HG02759 (cell line): Measurements from ENCODE around the gene CASK.

Source experiments
- ATAC-seq: cut with Tn5 transposase; IDR thresholded peaks from one replicate; pipeline ENCODE4 v1.9.1; 2021; ENCODE audit warnings: mild to moderate bottlenecking, moderate library complexity; ENCODE audit not compliant: unreplicated experiment

Gene CASK

GRCh38 chrX:41912923-41913322, 10.4 kb downstream of the CASK start:
- ATAC-seq, result no peak

DNA sequence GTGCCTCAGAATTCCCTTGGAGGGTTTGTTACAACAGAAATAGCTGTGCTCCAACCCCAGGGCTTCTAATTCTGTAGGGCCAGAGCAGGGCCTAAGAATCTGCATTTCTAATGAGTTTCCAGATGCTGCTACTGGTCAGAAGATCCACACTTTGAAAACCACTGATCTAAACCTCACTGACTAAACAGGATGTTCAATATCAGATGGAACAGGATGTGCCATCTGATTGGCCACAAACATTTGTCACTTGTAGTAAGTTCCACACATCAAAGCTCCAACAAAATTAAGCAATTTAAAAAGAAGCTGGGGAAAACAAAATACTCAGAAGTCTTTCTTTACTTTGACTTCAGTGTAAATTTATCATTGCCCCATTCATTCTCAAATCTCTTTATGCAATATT, 14.3 kb downstream of the CASK start:
- no peak for ATAC-seq

- no peak for ATAC-seq
These were observed 16.7 kb downstream of the CASK start for GRCh38 chrX:41906515-41907187.

DNA sequence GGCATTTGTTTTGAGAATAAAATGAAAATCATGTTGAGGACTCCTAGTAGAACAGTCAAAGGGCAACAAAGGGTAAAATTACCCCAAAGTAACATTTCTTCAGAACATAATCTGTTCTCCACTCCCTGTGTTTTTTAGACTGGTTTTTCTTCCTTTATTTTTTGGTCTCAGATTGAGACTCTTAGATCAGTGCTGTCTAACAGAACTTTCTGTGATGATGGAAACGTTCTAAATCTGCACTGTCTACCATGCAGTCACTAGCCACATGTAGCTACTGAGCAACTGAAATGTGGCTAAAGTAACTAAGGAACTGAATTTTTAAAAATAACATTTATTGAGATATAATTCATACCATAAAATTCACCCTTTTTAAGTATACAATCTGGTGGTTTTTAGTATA, 19.8 kb downstream of the CASK start:
- no peak for ATAC-seq

- ATAC-seq, result no peak
These were observed 23.0 kb downstream of the CASK start for GRCh38 chrX:41900321-41900720.

DNA sequence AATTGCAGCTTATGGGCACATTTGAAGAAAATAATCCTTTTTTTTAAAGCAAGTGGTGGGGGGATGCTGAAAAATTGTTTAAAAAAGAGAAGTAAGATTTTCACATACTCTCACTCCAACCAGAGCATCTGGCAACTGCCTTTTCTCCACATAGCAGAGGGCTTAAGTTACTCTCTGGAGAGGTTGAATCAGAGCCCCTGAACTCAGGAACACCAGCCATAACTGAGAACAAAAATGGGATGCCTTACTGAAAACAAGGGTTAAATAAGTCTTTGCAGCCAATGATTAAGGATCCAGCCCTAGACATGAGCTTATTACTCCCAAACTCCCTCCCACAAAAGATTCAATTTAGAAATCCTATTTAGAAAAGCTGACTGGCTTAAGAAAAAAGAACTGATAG, 27.5 kb downstream of the CASK start:
- no peak for ATAC-seq

DNA sequence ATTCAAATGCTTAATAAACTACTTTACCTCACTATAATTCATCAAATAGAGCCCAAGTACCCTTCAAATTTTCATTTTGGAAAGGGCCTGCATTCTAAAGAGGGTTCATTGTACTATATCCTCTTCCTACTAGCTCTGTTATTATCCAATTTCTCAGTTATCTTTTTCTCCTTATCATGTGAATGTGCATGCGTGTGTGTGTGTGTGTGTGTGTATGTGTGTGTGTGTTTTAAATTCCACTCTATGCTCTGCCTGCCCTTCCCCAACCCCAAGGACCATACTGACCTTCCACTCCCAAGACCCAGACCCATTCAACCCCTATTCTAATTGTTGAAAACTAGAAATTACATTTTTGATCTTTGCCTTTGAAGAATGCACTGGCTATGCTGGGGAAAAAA, 33.3 kb downstream of the CASK start:
- no peak for ATAC-seq

DNA sequence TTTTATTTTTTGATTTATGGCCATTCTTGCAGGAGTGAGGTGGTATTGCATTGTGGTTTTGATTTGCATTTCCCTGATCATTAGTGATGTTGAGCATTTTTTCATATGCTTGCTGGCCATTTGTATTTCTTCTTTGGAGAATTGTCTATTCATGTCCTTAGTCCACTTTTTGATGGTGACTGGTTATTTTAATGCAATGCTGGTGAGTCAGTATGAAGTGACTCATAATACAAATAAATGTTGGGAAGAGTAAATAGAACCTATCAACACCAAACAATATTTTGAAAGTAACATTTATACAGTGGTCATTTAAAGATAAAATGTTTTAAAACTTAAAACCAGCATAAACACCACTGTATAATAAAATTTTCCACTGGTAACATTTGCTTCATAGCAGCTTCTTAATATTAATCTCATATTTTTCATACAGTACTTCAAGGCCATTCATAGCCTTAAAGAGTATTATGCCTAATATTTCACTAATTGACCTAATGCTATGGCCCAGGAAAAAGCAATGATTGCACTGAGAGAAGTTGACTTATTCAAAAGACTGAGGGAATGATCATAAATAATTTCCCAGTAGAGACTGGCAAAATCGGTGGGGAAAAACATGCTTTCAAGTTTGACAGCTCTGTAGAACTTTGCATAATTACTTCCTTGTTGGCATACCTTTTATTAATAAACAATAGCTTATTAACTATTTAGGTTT, 33.9 kb downstream of the CASK start:
- no peak for ATAC-seq

- no peak for ATAC-seq
These were observed 35.7 kb downstream of the CASK start for GRCh38 chrX:41887691-41888090.

DNA sequence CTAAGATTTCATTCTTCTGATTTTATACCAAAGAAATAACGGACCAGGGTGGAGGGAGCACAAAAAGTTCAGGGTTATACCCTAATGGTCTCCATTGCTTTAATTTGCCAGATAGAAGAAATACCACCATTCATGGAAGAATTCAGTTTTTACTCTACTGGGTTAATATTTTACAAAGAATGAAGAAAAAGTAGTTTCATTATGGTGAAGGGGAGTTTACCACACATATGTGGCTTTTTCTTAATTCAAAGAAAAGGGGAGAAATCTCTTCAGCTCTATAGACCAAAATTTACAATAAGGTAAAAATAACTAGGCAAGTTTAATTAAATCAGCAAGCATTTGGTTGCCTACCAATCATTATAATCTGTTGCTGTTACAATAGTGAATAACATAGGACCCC, 37.6 kb downstream of the CASK start:
- ATAC-seq, result no peak

GRCh38 chrX:41881166-41881565, 42.2 kb downstream of the CASK start:
- no peak for ATAC-seq

DNA sequence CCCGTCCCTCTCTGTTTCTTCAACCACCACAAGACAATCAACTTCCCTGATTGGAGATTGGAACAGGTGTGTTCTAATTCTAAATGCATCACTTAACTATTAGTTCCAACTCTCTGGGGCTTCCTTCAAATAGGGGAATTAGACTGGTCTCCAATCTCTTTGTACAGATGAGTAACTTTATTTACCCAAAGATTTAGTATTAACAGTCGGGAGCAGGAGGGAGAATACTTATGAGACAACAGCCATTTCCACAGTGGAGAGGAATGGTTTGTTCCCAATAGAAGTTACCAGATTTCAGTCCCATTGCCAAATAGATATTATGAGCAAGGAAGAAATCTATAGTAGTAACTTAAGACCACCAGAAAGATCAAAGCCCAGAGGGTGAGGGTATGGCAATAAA, 46.2 kb downstream of the CASK start:
- ATAC-seq, result no peak

DNA sequence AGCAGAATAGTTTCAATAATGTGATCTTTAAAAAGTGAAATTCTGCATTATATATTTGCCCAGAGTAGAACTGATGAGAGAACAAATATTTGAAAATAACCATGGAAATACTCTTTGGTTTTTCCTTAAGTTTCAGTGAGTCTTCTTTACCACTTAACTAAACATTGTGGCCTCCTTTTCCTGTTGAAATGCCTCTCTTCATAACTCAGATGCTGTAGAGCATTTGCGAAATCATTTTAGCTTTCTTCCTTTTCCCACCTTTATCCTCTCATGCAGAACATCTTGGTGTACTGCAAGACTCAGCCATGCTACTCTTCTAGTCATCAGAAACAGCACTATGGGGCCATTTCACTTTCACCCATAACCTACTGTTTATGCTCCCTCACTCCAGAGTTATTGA, 48.2 kb downstream of the CASK start:
- ATAC-seq, result no peak

GRCh38 chrX:41870719-41871151, 52.6 kb downstream of the CASK start:
- ATAC-seq, result peak; percentile 75

DNA sequence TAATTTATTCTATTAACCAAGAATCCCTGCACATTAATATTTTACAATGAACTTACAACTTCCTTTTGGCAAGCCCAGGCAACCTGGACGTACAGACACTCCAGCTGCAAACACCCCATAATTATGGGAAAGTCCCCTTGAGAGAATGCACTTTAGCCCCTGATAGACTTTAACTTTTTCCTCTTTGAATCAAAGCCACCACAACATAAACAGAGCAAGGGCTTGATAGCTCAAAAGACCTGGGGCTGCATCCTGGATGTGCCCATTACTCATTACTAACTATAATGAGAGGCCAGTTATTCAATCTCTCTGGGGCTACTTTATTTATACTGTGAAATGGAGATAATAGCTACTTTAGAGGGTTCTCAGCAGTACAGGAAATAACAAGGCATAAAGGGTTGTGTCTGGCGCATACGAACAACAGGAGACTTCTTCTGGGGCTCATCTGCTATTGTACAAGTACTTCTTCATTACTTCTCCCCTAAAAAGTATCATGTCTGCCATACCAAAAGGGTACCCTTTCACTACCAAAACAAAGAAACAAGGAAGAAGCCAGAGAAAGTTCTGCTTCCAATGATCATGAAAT, 54.9 kb downstream of the CASK start:
- ATAC-seq, result no peak

DNA sequence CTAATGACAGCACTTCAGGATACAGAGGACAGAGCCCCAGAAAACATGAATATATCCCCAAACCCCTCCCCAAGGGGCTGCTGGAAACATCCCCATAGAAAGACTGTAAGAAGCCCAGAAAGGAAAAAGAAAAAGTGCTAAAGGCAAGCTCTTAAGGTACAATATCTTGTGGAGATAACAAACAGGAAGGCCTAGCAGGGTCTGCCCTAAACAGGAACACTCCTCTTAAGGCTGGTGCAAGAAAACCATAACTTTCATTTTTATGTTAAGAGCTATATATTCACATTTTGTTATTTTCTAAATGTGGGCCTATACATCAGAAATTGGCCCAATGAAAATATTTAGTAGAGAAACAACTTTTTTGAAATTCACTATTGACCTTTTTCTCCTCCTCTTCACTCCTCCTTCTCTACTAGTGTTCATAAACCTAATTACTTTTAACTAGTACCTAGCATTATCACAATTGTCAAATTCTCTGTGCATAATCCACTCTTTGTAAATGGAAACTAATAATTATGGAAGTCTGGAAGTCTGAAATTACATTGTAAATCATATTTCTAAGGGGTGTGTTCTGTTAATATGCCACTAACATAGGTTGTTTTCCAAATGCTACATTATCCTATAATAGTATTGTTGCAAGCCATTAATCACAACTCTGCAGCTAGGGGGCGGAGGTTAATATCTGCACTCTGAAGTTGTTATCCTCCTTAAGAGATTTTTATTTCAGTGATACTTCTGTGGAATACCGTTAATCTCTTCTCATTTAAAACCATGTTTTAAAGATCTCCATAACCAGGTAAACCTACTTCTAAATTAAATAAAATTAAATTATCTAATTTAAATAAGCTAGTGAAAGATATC, 59.8 kb downstream of the CASK start:
- no peak for ATAC-seq

DNA sequence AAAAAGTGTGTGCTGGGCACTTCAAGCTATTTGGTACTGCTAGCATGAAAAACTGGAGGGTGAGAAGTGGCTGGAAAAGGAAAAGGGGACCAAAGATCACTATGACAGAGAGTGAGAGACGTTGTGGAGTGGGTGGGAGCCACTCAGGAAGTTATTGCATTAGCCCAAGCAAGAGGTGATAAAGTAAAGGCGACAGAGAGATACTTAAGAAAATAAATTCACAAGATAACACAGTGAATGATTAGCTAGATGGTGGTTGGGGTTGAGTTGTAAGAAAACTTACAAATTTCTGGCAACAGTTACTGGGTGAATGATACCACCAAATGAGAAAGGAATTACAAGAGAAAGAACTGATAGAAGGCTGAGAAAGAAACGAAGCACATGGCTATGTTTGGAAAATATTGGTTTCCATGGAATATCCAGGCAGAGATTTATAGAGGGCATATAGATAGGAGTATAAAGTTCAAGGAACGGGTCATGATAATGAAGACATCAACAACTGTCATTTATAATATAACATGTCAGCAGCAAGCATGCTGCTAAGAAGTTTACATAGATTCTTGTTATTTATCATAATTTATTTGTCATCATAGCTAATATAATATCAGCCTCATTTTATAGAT, 60.7 kb downstream of the CASK start:
- ATAC-seq, result no peak

DNA sequence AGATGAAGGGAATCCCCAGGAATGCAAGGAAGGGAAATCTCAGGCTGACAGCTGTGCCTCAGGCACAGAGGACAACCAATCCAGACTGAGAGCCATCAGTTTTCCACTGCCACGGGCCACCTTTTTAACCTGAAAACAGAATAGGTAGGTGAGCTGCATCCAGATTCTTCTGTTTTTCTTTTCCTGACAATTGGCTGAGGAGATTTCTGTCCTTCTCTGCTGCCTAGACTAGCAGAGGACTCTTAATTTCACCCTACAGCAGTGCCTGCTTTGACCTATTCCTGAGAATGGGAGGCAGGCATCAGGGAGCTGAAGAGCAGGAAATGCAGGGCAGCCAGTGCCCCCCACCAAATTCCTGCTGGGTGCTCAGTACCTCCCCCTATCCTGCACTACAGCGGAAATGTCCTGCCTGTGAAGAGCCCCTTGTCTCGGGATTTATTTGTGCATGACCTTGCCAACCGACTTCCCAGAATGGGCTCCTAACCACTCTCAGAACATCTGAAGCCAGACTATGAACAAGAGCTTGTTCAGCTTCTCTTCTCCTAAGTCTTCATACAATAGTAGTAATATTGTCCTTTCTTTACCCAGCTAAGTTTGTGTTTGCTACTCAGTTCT, 65.1 kb downstream of the CASK start:
- ATAC-seq, result no peak

DNA sequence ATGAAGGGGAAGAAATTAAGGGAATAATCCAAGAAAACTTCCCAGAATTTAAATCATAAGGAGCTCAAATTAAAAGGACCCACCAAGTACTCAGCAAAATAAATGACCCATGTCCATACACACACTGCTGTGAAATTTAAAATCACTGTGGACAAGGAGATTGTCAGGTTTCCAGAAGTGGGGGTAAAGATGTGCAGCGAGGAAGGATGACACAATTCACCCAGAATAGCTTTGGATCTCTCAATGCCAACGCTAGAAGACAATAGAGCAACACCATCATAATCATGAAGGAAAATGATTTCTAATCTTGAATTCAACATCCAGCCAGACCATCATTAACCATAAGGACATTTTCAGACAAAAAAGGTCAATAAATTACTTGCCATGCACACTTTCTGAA, 65.7 kb downstream of the CASK start:
- no peak for ATAC-seq

DNA sequence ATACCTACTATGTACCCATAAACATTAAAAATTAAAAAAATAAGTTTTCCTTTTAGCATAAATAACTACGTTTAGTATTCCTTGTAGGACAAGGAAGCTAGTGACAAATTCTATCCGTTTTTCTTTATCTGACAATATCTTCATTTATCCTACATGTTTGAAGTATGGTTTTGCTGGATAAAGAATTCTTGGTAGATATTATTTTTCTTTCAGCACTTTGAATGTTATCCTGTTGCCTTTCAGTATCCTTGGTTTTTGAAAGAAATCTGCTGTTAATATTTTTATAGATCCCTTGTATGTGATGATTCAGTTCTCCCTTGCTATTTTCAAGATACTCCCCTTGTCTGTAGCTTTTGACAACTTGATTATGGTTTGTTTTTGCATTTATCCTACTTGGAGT, 76.6 kb downstream of the CASK start:
- ATAC-seq, result no peak
